GM21825 (cell line): ENCODE results near the gene PHOX2B.
"Not testable (repeated sequence)": the region's sequence is repeated elsewhere in the genome, so short reads cannot be mapped to it uniquely, and the experiment has no call there.

Experiments used
- ATAC-seq: cut with Tn5 transposase; IDR thresholded peaks from one replicate; pipeline ENCODE4 v1.9.1; 2021; ENCODE audit warnings: mild to moderate bottlenecking, moderate library complexity; ENCODE audit not compliant: unreplicated experiment

PHOX2B gene

GRCh38 chr4:41748074-41748570 lies 403 bp downstream of the PHOX2B start:
- ATAC-seq = no peak

GRCh38 chr4:41747230-41748055 lies 1.1 kb downstream of the PHOX2B start:
- no peak for ATAC-seq

GRCh38 chr4:41746440-41747229 lies 1.9 kb downstream of the PHOX2B start:
- no peak for ATAC-seq

- no peak for ATAC-seq
Measured at GRCh38 chr4:41746025-41746439, 2.5 kb downstream of the PHOX2B start.

GRCh38 chr4:41745292-41746024 lies 3.1 kb downstream of the PHOX2B start:
- no peak for ATAC-seq

GRCh38 chr4:41744572-41745291 lies 3.8 kb downstream of the PHOX2B start:
- no peak for ATAC-seq

- ATAC-seq = no peak
Measured at GRCh38 chr4:41741354-41741753, 7.2 kb downstream of the PHOX2B start.

GRCh38 chr4:41737491-41737890 lies 11.0 kb downstream of the PHOX2B start:
- not testable (repeated sequence) for ATAC-seq

GRCh38 chr4:41734371-41734770 lies 14.2 kb downstream of the PHOX2B start:
- ATAC-seq = no peak

- no peak for ATAC-seq
Measured at GRCh38 chr4:41731569-41732126, 16.9 kb downstream of the PHOX2B start.

- no peak for ATAC-seq
Measured at GRCh38 chr4:41728573-41728913, 20.0 kb downstream of the PHOX2B start.

GRCh38 chr4:41727861-41728572 lies 20.5 kb downstream of the PHOX2B start:
- no peak for ATAC-seq

GRCh38 chr4:41725254-41725653 lies 23.3 kb downstream of the PHOX2B start:
- ATAC-seq = no peak

- ATAC-seq = no peak
Measured at GRCh38 chr4:41723286-41723685, 25.2 kb downstream of the PHOX2B start.

GRCh38 chr4:41722181-41722580 lies 26.3 kb downstream of the PHOX2B start:
- no peak for ATAC-seq

GRCh38 chr4:41719417-41719816 lies 29.1 kb downstream of the PHOX2B start:
- no peak for ATAC-seq

- no peak for ATAC-seq
Measured at GRCh38 chr4:41718907-41719306, 29.6 kb downstream of the PHOX2B start.

GRCh38 chr4:41715155-41715554 lies 33.4 kb downstream of the PHOX2B start:
- ATAC-seq = no peak

- ATAC-seq = no peak
Measured at GRCh38 chr4:41714364-41715000, 34.0 kb downstream of the PHOX2B start.
